Iris pigment epithelial cell (primary cell): ENCODE data around the gene HIVEP2.
"Not testable (repeated sequence)": the region's sequence is repeated elsewhere in the genome, so short reads cannot be mapped to it uniquely, and the experiment has no call there.

Source experiments
- DNase-seq: peaks from one replicate; pipeline ENCODE4 v3.0.0-alpha.2; 2011; ENCODE audit warnings: low read depth

HIVEP2 gene, protein sequence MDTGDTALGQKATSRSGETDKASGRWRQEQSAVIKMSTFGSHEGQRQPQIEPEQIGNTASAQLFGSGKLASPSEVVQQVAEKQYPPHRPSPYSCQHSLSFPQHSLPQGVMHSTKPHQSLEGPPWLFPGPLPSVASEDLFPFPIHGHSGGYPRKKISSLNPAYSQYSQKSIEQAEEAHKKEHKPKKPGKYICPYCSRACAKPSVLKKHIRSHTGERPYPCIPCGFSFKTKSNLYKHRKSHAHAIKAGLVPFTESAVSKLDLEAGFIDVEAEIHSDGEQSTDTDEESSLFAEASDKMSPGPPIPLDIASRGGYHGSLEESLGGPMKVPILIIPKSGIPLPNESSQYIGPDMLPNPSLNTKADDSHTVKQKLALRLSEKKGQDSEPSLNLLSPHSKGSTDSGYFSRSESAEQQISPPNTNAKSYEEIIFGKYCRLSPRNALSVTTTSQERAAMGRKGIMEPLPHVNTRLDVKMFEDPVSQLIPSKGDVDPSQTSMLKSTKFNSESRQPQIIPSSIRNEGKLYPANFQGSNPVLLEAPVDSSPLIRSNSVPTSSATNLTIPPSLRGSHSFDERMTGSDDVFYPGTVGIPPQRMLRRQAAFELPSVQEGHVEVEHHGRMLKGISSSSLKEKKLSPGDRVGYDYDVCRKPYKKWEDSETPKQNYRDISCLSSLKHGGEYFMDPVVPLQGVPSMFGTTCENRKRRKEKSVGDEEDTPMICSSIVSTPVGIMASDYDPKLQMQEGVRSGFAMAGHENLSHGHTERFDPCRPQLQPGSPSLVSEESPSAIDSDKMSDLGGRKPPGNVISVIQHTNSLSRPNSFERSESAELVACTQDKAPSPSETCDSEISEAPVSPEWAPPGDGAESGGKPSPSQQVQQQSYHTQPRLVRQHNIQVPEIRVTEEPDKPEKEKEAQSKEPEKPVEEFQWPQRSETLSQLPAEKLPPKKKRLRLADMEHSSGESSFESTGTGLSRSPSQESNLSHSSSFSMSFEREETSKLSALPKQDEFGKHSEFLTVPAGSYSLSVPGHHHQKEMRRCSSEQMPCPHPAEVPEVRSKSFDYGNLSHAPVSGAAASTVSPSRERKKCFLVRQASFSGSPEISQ (N-terminal part only)

DNA sequence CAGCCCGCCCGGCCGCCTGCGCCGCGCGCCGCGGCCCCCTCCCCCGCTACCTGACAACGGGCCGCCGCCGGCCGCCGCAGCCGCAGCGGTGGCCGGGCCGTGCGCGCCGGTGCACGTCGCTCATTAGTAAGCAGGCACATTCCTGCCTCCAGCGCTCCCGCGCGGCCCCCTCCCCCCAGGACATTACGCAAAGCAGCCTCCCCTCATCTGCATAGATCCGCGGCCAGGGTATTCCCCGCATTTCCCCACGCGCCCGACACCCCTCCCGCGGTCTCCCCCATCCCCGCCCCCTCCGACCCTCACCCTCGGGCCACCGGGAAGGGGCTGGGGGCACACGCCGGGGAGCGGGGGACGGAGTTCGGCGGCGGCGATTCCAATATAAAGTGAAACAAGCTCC lies at the start of gene HIVEP2:
HIVEP2 (minus strand) TSS at position 128 of the 397 bp plus-strand sequence. CDS start 170,438 bp downstream, outside the sequence.
- peak; percentile 91 for DNase-seq

DNA sequence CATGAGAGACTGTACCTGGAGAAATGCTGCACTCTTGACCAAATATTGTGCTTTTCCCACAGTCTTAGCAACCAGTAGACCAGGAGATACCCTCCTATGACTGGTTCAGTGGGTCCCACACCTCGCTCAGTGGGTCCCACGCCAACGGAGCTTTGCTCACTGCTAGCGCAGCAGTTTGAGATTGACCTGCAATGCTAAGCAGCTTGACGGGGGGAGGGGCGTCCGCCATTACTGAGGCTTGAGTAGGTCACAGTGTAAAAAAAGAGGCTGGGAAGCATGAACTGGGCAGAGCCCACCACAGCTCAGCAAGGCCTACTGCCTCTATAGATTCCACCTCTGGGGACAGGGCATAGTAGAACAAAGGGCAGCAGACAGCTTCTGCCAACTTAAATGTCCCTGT lies 49.0 kb upstream of the HIVEP2 start:
- no peak for DNase-seq

DNA sequence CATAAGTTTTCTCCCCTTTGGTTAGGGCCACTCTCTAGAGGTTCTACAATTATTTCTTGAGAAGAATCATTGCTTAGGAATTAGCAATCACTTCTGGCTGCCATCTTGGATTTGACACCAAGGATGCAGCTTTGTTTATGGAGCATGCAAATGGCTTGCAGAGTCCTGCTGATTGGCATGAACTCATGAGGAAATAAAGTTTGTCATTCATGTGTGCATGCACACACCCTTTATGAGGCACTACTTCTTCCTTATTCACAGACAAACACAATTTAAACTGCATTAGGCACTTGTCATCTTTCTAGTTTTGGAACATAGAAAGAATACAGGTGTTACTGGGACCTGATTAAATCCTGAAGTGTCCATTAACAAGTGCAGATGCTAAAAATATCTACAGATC lies 42.5 kb upstream of the HIVEP2 start:
- no peak for DNase-seq

DNA sequence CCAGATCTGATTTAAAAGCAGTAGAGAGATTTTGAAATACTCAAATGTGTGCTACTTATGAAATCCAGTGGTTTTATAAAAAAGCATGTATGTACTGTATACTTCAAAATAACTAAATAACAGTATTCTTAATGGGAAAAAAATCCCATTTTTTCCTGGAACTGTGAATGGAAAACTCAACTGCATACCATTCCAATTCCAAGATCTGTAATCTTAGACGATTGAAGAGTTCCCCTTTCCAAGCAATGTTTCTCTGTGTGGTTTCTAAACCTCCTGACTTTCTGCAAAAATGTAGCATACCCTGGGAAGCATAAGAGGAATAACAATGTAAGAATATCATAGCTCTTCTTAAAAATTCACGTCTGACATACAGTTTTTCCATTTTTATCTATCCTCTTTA lies 40.3 kb upstream of the HIVEP2 start:
- DNase-seq: no peak

DNA sequence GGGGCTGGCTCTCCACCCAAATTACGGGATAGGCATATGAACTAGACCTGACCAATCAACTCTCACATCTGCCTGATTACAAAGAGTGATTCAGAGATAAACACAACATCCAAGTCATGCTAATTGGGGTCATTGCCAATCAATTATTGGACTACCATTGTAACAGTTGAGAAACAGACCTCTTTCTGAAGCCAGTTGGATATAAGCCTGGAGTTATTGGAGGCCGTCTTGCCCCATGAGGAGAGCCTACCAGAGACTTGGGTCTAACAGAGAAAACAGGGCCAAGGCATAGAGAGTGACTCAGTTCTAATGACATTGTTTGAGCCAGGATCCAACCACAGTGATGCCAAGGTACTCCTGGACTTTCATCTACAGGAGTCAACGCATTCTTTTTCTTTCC lies 39.4 kb upstream of the HIVEP2 start:
- no peak for DNase-seq

DNA sequence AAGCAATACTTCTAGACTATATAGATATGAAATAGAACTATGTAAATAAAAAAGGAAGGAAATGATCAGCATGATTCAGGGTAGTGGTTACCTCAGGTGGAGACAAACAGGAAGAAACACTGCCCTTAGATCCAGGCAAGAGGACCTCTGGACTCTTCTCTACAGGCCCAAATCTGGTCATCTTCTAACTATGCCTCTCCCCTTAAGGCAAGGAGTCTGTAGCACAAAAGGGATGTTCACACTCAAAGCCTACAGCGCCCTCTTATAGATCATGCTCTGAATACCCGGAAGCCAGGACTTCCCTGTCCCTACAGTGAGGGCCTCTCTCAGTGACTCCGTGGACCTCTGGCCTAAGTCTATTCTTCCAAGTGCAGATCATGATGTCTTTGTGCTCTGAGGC lies 30.4 kb upstream of the HIVEP2 start:
- no peak for DNase-seq

DNA sequence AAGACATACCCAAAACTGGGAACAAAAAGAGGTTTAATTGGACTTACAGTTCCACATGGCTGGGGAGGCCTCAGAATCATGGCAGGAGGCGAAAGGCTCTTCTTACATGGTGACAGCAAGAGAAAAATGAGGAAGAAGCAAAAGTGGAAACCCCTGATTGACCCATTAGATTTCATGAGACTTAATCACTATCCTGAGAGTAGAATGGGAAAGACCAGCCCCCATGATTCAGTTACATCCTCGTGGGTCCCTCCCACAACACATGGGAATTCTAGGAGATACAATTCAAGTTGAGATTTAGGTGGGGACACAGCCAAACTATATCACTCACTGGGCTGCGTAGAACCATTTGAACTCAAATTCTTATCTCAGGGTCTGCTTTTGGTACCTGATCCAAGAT lies 26.0 kb upstream of the HIVEP2 start:
- not testable (repeated sequence) for DNase-seq

DNA sequence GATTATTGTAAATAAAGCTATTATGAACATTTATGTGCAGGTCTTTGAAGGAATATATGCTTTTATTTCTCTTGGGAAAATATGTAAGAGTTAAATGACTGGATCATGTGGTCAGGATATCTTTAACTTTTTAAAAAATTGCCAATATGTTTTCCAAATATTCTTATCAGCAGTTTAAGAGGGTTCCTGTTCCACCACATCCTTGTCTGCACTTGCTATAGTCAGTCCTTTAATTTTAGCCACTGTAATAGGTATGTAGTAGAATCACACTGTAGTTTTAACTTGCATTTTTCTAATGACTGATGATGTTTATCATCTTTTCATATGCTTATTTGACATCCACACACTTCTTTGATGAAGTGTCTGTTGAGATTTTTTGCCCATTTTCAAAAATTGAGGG lies 23.6 kb upstream of the HIVEP2 start:
- no peak for DNase-seq

DNA sequence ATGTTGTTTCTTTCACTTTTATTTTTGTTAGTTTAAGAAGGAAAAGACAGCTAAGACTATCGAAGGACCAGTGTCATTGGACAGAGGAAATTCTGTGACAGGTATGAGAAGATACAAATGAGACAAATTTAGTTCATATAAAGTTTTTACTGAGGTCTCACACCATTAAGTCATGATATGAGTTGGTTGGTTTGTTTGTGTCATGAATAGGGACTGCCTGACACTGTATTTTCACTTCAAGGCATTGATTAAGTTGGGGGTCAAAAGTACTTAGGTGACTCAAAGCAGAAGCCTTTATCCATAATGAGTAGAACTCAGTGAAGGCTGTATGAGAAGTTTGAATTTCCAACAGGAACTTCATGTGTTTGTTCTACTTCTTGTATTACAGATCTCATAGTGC lies 21.3 kb upstream of the HIVEP2 start:
- no peak for DNase-seq

DNA sequence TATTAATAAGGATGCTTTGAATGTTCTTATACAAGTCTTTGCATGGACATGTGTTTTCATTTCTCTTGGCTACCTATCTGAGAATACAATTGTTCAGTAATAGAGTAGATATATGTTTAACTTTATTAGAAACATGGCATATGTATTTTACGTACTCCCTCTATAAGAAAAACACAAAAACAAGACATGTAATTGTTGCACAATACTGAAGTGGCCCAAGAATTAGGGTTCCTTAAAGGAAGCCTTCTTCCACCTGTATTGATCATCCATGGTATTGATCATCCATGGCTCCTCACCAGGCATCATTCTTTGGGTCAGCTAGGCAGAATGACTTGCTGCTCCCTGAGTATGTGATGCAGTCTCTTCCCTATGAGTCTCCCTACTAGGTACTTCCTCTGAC lies 20.2 kb upstream of the HIVEP2 start:
- DNase-seq: no peak

DNA sequence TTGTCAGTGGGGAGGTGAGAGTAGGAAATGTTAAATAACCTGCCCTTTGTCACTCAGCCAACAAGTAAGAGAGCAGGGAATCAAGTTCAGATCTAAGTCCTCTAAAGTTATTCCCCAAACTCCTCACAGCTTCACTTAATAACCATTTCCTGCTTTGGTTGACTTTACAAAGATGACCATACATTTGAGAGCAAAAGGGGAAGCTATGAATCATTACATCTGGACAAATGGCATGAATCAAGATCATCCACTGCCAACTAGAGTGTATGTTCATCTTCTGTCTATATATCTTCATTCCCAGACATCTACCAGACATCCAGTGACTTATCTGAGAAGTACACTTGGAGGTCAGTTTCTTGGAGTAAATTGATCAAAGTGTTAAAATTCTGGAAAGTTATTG lies 15.1 kb upstream of the HIVEP2 start:
- DNase-seq: peak; percentile 79

DNA sequence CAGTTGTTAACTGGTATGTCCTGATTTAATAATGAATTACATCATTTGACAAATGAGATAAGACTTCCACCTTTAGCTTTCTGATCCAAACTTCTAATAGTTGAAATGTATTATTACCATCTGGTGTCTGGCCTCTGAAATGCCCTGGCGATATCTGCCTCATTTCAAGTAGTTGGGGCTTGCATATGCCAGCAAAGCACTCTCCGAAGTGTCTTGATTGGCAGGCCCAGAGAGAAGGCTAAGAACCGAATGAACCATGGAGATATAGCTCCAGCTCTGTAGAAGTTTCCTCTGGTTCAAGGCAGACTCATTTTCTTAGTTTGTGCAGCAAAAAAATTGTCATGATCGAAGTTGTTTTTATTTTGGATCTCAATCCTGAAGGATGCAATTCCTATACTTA lies 13.4 kb upstream of the HIVEP2 start:
- no peak for DNase-seq

DNA sequence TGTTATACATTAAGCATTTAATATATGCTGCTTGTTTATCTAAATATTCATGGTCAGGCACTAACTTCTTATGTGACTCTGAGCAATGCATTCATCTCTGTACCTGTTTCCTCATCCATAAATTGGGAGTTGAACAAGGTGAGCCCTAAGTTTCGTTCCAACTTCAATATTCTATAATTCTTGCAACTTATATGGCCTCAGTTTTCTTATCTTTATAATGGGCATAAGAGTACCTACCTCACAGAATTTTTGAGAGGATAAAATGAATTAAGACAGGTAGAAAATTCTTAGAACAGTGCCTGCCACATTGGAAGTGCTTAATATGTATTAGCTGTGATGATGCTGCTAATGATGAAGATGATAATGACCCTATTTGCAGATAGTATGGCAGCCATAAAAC lies 11.8 kb upstream of the HIVEP2 start:
- DNase-seq: no peak

DNA sequence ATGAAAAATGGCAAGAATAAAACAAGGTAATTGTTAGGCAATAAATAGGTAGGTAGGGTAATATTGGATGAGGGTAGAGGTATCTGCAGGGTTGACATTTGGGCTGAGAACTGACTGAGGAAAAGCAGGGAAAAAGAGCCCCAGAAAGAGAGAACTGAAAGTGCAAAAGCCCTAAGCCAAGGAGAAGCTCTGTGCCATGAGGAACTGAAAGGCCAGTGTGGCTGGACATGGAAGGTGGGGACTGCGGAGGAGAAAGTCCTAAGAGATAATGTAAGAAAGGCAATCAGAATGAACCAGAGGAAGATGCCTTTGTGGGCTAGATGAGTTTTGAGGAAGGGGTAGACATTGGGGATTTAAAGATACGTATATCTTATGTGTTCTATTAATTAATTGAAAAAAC lies 9.9 kb upstream of the HIVEP2 start:
- no peak for DNase-seq

DNA sequence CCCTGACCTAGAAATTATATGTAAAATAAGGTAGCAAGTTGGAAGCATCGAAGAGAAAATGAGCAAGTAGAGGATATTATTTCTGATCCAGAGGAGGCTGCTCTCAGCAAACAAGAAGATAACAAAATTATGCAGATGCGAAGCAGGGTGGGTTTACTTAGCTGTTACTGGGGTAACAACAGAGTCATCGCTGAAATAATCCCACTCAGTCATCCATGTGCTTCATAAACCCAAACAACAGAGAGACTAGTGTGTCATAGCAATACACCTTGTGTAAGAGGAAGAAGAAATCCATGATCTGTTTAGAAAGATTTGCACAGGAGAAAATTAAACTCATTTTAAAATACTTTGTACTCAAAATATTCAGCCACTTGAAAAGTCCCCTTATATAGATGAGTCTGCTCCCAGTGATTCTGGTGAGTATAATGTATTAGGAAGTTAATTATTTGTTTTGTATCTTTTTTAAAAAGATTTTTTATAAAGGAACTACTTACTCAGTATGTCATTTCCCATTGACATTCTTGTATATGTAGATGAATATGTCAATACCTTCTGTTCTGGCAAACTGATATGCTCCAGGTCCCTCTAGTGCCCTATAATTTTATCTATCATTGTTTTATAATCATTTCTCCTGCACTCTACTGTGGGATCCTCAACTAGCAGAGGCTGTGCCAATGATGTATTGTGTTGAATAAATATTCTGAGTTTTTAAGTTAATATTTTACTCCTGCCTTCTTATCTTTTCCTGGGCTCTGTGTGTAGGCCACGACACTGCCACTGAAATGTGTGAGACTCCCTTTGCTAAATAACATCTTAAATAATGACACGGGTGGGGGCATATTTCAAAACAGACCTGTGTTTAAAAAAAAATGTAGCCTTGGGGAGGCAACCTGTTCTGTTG lies 8.6 kb upstream of the HIVEP2 start:
- no peak for DNase-seq

DNA sequence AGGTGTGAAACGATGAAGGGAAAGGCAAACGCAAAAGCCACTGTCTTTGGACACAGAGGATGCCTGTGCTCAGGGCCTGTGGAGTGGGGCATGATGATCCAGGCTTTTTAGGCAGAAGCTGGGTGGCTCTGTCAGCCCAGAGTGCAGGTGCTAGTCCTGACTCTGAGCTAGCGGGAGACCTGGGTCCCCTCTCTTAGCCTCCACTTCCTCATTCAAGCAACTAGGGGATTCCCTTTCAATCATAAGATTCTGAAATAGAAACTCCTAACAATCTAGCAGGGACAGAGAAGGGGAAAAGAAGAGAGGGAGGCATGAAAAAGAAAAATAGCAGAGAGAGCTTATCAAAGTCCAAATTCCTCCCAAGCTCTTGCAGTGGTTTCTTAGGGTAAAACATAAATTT lies 7.6 kb upstream of the HIVEP2 start:
- DNase-seq: no peak

DNA sequence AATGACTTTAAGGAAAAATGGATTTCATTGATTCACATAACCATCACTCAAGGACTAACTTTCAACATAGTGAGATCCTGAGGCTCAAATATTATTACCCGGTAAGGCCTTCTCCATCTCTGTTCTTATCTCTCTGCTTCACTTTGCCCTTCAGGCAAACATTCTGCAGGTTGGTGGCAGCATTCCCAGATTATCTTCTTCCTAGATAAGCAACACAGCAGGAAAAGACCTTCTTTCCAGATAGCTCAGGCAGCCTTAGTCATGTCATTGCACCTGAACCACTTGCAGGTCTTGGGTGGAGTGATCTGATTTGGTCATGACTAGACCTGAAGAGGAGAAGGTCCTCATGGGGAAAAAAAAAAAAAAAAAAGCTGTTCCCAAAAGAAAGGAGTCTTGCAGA lies 5.3 kb upstream of the HIVEP2 start:
- DNase-seq: no peak

DNA sequence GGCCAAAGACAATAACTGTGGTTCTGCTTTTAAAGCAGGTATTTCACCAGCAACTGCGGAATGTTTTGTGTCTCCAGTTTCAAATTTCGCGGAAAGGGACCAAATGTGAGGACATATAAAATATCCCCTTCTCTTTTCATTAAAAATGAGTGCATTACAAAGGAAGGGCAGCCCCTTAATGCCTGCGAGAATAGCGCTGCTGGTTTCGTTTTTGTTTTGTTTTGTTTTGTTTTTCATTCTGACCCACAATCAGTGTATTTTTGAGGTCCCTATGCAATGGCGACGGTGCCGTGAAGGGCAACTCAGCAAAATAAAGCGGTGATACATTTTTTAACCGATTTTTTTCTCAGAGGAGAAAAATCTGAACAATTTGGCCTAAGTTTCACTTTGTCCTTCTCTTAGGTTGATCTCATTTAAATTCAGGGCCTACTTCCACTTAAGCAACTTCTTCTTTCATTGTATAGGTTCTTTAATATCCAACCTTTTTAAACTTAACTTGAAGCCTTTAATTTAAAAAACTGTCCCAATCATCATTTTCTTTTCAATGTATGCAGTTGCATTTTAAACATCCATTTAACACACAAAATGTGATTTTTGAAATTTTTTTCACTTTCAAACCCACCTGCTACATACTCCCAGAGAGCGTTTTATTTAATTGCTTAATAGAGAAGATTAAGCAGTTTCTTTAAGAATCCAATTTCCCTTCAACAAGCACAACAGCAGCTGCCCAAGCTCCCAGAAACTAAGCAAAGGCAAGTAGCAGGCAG lies 2.9 kb upstream of the HIVEP2 start:
- DNase-seq: no peak

DNA sequence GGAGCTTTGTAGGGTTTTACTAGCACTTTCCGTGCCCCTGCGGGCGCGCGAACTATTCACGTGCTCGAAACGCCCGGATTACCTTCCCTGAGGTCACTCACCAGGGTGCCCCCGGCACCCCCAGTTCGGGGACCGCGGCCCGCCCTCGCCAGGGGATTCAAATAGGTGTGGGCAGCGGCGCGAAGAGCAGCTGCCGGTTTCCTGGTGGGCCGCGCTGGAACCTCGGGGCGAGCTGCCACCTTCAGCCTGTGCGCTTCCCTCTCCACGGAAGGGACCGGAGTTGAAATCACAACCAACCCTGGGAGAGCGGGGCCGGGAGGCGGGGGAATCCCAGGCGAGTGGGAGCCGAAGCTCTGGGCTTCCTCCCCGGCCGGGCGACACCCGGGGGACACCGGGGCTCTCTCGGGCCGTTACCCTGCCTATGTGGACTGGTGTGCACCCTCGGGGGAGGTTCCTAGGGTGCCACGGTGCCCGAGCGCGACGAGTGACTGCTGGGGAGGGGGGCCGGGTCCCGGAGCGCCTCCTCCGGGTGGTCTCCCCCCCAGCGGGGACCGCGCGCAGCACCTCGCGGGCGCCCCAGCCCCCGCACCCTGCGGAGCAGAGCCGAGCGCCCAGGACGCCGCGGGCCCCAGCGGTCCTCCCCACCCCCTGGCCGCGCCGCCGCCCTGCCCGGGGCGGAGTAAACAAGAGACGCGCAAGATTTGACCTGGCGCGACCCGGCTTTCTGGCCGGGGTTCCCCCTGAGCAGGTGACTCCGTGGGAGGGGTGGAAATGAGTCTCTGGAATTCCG lies 2.1 kb upstream of the HIVEP2 start:
- DNase-seq: peak; percentile 90
